Measurements from ENCODE around the gene ZEB2.

ZEB2 gene

DNA sequence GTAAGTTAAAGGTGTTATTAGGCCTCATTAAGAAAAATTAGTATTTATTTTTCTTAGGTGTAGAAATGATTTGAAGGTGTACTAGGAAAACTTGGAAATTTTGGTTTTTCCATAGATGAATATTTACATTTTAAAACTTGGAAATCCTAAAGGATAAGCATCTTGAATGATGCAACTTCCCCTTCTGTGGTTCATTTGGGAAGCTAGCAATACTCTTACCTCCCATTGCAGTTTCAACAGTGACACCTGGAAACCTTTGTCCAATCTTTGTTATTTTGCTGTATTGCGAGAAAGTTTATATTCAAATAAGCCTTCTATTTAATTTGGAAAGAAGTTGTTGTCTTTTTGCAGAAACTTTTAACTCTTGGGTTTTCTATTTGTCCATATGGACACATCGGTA, 68.5 kb downstream of the ZEB2 start:
- ATAC-seq (no peak), DNase-seq (no peak)

DNA sequence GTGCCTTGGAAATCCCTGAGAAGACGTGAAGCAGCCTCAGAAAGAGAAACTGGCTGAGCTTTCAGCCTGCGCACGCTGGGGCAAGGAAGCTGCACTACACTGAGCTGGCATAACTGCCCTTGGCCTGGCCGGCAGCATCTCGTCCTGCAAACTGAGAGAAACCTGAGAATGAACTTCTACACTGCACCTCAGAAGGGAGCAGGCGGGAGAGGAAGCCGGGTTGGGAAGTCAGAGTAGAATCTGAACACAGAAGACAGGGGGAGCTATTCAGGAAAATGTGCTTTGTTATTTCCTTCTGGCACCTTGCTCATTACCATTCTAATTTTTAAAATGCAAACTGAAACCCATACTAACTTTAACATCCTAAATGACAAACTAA, 70.9 kb downstream of the ZEB2 start:
- ATAC-seq = no peak
- no peak for DNase-seq

DNA sequence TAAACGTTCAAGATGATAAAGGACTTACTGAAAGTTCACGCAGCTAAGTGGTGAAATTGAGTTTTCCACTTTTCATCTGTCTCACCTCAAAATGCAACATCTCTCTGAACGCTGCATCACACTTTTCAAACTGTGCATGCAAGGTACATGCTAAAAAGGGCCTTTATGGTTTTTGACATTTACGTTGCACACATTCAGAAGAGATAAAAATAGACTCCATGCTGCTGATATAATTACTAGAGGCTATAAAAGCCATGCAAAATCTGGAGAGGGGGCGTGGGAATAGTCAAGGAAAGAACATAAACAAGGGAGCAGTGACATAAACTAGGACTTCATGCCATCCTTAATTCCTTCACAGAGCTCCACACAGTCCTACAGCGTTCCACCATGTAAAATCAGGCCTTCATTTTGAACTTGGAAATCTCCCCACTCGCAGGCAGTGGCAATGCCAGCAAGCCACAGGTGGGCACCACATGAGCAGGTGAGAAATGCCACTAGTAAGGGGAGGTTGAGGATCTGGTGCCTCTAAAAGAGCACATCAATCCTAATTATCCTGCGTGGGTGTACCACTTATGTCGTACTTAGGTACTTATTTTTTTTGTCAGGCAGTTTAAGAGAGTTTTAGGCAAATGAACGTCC, 71.4 kb downstream of the ZEB2 start:
- no peak for DNase-seq
- no peak for ATAC-seq

DNA sequence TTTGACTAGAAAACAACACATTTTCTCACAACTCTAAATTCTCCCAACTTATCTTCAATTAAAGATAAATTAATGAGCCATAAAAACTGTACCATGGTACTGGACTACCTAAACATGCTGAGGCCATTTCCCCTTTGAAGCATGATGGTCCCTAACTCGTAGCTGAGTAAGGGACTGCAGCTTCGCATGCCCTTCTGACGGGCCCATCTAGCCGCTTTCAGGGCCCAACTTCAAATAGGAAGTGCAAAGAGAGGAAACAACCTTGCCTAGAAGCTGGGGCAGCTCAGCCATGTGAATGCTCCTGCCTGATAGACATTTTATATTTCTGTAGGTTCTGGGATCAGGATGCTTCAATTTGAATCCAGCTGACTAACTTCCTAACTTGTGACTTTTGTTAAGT, 72.4 kb downstream of the ZEB2 start:
- ATAC-seq = no peak
- no peak for DNase-seq

DNA sequence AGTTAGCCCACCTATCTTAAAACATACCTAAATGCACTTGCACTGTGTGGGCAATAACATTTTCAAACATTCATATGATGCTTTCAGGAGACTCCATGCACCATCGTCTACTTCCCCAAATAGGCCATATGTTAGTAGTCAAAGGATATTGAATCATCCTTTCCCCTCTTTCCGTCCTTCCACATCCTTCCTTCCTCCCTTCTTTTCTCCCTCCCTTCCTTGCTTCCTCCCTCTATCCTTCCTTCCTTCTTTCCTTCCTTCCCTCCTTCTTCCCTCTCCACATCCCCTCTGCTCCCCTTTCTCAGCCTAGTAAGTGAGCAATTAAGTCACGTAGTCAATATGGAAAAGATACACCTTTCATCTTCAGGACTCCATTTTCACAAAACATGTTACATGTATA, 73.8 kb downstream of the ZEB2 start:
- DNase-seq (no peak), ATAC-seq (no peak)

DNA sequence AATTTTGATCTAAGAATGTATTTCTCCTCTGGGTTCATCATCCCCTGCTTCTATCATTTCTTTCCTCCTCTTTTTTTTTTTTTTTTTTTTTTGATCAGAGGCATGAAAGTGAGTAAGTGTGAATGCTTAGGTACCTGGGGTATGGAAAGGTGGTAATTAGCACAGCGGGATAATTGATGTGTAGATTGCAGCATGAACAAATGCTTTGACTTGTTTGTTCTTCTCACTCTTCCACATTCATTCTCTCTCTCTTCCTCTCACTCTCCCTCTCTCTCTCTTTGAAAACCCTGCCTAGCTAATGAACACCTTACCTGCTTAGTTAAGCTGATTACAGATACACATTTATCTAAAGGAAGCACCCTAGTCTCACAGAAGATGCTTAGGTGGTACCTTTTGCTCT, 74.7 kb downstream of the ZEB2 start:
- ATAC-seq (no peak), DNase-seq (no peak)

DNA sequence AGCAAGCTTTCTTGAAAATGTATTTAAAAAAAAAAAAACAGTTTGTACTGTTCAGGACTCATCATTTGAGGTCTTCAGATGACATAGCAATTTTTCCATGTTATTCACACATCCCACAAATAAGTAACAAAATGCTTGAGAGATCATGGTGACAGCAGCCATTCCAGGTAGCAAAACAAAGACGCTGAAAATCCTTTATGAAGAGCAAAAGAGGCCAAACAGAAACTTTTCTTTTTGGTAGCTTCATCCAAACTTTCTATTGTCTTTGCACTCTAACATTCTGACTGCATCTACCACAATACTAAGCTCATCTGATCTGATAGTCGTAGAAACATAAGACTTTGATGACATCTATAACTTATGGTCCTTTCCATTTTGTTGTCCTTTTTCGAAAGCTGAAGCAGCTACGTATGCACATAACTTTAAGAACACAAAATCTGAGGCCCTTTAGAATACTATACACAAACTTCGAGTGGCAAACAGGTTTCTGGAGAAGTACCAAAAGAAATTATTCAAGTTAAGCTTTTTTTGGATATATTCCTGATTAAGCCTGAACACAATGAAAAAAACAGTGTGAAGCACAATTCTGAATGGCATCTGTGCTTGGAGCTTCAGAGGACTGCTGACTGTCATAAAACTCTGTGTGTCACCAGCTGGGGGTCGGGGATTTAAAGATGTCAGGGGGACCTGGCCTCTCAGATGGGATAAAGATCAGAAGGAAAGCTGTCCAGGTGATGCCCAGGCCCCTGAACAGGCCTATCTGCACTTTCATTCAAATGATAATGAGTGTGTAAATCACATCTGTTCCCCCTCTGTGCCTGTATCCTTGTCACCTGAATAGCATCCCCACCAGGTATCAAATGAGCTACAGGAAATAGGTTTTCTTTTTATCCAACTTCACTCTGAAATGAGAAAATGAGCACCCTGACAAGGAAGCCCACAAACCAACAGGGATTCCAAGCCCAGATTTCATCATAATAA, 75.8 kb downstream of the ZEB2 start:
- no peak for DNase-seq
- no peak for ATAC-seq

DNA sequence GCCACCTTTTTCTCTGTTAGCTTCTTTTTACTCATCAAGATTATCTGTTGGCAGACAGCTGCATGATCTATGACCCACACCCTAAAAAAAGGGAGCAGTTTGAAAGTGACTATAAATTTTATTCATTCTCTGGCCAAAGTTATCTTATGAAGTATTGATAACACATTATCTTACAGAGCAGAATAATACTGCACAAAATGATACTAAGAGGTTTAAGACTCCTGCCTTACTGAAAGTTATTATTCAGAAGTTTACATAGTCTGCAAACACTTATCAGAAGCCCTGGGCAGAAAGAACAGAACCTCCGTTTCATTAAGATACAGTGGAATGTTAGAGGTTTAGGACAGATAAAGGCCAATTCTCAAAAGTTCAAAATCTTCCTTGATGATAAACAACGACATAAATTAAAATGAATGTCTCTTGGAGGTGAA, 78.2 kb downstream of the ZEB2 start:
- ATAC-seq (no peak), DNase-seq (no peak)

DNA sequence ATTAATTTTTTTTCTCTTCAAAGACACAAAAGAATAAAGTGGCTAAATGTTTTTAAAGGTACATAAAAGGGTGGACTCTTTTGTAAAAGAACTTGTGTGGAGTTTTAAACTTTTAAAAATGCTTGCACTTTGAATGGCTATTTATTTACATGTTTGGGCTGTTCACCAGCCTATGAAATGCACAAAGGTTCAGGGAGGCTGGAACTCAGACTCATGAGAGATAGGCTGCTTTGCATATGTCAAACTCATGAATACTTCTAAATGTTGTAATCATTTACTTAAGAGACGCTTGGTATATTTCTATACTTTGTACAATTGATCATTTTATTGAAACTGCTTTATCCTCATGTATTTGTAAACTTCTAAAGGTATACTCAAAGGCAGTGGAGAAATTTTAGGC, 79.9 kb downstream of the ZEB2 start:
- DNase-seq = no peak

DNA sequence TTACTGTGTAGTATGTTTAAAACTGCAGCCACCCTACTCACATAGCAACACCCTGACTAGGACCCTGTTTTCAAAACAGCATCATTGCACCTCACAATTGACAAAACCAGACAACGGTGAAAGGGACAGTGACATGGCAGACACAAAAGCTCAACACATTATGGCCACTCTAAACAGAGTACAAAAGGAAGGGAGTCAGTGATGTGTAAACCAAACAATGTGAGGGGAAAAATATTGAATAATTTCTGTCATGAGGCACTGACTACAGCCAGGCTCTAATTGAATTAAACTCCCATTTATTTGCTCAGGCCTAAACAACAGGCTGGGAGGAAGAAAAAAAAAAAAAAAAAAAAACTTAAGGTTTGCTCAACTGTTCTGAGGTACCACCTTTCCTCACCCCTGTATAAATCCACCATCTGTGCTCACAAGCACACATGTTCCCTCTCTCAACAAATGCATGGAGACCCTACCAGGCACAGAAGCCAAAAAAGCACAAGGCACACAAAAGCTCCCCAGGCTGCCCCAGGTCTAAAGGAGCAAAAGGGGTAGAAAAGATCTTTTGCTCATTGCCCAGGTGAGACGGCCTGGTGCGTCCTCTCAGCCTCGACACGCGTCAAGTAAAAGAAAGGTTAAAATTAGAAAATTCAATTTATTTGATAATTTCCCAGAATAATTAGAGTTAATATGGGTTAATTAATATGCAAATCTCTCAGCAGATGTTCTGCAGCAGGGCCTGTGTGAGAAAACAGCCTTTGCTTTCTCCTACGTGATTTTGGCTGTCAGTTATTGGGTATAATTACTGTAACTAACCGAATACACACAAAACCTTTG, 80.9 kb downstream of the ZEB2 start:
- DNase-seq = no peak
- no peak for ATAC-seq

More for the DNA sequence above, 79.9 kb downstream of the ZEB2 start:
- ATAC-seq = no peak

DNA sequence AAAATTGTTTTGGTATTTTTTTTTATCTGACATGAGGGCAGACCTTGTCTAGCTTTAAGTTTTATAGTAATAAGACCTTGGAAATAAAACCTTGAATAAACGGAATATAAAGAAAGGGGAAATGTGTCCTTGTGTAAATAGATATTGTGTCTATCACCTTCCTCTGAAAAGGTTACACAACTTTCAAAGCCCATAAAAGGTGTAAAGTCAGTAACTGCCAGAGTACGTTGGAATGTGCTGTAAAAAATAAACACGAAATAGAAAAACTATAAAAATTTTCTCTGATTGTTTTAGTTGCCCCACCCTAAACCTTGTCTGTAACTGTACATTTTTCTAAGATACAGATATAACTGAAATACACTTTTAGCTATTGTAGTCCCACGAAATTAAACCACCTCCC, 82.3 kb downstream of the ZEB2 start:
- no peak for ATAC-seq
- no peak for DNase-seq

DNA sequence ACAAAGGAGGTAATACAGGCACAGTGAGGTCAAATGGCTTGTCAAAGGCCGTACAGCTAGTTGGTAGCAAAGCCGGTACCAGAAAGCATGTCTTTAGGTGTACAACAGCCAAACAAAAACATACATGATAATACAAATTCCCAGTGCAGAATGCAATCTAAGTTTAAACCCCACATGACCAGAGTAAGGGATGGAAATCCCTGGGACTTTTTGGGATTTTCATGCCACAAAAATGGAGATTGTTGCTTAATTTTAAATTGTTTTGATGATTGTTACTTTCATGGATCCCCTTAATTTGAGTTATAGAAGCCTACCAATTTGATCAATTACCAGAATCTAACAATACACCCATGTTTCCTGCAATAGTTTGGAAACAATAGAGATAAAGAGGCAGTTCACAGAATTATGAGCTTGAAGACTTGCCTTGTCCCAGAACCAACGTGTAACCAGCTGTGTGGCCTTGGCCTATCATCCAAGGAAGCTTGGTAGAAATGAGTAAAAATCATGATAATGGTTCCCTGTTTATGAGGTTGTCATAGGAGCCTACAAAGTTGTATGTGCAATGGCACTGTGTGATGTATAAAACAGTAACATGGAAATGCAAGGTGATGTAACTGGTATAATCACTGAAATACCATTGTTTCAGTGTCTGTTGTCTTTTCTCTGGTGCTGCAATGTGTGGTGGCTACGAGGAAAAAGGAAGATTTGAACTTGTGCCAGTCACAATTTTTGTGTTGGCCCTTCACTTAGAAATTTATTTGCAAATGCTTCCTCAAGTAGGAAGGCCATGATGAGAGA, 85.3 kb downstream of the ZEB2 start:
- DNase-seq (no peak), ATAC-seq (no peak)

DNA sequence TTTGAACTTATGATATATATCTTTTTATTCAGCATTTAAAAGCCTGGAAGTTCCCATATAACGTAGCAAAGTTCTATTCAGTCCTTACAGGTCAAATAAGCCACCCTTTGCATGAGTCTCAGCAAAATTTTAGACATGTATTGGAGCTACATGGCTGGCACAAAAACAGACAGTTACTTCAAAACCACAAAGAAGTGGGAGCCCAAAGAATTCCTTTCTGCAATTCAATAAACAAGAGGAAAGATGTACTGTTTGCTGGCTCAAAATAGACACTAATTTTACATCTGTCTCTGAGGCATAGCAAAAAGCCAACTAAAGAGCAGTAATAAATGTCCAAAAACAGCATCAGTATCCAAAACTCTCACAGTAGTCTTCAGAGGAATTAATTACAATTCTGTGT, 87.0 kb downstream of the ZEB2 start:
- ATAC-seq (no peak), DNase-seq (no peak)

DNA sequence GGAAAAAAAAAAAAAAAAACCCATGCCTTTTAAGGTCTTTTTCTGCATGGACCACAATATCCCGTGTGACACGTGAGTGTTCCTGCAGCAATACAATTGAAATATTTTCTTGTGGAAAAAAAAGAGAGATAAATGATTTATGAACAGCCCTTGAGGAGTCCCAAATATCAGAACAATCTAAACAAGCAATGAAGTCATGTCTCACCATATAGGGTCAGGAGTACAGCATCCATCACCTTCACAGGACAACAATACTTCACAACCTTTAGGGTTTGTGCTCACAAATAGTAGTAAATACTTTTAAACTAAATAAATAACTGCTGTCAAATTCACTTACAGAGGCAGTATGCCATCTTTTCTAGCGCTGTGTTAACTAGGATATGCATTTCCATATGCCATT, 87.9 kb downstream of the ZEB2 start:
- no peak for DNase-seq

DNA sequence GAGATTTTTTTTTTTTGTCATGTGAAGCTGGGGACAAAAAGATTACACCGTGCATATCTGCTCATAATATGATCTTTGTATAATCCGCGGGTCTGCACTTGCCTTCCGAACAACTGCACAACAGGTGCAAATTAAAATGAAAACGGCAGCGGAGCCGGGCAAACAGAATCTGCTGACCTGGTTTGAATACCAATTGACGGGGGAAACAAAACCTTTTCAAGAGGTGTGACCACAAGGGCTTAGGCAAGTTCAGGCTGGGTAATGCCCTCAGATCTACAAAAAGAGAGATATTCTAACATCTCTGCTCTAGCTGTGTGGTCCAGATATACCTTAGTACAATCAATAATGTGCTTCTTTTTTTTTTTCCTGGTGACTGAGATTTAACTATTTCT, 88.5 kb downstream of the ZEB2 start:
- DNase-seq (no peak), ATAC-seq (no peak)

More for the DNA sequence above, 87.9 kb downstream of the ZEB2 start:
- ATAC-seq = no peak

DNA sequence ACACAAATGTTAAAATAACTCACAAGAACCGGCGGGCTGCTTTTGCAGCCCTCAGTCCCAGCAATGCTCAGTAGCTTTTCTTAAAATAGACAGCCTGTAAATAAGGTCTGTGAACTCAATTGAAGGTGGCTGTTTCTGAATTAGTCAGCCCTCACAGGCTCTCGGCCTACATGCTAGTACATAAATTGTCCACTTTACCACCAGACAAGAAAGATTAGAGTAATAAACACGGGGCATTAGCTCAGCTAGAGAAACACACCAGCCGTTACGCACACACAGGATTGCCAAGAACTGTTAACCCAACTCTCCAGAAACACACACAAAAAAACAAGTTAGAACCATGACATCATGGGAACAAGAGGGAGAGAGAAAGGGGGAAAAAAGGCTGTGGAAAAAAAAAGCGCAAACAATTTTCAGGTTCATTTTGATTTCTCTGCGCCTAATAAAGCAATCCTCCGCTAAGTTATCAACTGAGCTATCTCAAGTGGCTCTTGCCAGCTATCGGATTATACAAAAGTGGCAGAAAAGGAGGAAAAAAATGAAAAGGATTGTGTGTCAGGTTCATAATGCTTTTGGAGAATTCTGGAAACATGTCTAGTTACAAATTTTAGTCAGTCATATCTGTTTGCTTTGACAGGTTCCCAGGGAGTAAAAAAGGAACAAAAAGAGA, 89.1 kb downstream of the ZEB2 start:
- DNase-seq (no peak), ATAC-seq (peak; percentile 59)

DNA sequence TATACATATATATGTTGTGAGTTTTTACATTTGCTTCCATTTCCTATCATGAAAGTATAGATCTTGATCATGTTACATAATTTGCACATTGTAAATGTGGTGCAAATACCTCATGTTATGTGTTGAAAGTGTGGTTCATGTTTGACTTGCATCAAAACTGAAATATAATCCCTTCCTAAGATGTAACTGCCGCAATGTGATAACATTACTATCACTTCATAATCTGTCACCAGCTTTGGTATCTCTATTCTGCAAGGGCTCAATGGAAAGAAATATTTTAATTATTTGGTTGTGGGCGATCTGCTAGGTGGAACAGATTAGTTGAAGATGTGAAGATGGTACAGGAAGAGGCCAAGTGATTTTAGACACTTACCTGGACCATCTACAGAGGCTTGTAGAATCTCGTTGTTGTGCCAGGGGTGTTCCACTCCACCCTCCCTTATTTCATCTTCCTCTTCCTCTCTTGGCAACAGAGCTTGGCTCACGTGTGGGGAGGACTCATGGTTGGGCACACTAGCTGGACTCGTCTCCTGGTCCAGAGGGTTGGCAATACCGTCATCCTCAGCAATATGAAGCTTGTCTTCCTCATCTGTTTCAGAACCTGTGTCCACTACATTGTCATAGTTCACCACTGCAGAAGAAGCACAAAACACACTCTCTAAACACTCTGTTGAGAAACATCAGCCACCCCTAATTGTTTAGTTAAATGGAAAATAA, 90.4 kb downstream of the ZEB2 start:
- no peak for ATAC-seq

DNA sequence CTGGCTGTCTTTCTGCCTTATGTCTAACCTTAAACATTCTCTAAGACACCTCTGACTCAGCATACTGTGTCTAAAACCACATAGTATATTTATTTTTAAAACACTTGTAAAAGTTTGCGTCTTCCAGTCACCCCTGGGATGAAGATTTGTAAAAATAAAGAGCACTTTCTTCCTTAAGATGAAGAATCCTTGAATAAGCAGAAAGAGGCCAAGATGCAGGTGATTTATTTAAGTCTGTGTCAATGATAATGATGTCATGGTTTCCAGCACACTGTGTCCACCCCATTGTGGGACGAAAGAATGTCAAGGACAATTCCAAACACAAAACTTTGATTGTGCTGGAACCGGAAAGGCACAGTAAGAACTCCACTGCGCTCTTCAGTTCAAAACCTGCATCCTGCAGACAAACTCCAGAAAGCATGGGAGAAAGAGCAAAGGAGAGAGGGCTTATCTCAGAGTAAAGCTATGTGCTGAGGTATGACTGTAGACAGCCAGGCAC, 92.9 kb downstream of the ZEB2 start:
- ATAC-seq (no peak), DNase-seq (no peak)

More for the DNA sequence above, 90.4 kb downstream of the ZEB2 start:
- no peak for DNase-seq

DNA sequence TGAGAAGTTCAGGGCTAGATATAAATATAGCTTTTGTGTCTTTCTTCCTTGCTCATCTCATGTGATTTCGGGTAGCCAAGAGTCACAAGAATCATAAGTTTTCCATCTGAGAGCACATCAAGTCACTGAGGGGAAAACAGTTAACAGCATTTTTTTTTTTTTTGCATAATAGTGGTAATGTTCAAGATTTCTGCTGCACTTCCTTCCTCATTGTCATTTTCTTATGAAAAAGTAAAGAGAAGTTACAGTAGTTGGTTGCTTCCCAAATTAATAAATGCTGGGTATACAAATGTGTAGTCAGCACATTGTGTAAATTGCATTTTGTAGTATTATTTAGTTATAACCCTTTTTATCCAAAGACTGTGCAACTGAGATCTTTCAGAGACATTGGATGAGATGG, 93.6 kb downstream of the ZEB2 start:
- ATAC-seq = no peak
- DNase-seq = no peak

DNA sequence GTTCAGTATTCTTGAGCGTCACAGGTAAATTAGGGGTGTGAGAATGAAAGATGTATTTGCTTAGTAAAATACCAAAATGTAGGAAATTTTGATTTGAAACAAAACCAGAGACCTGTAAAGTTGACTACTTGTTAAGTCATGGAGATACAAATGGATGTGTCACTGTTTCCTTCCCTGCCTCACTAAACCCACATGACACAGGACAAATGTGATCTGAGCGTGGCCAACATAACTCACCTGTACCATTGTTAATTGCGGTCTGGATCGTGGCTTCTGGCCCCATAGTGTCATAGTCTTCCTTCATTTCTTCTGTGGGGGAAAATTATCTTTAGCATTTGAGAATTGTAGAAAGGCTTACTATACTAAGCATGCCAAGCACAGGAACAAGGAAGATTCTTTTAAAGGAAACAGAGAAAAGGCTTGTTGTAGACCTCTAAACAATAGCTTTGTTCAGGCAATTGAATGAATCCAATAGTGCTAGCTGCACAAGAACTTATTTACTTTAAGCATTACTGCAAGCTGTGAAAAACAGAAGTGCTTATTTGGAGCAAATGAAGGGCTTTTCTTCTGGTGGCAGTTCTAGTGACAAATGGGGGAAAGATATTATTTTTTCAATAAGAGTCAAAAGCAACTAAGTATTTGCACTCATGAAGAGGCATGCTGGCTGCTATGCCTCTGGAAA, 95.2 kb downstream of the ZEB2 start:
- peak; percentile 39 for DNase-seq
- peak; percentile 92 for ATAC-seq

Measured in stimulated activated naive CD8-positive, alpha-beta T cell treated with anti-CD3 and anti-CD28 coated beads, Interleukin-15, Interleukin-2, amounts not matched to agents 100 U/mL and 50 U/mL, for 24 hours (primary cell).